Measurements from ENCODE around the gene LRRC3.

LRRC3 gene

GRCh38 chr21:44431300-44431699, 24.0 kb upstream of the LRRC3 start:
- H3K27me3 Mint-ChIP-seq, result no peaks in the 10 kb centered on the region

GRCh38 chr21:44432841-44433790, 22.2 kb upstream of the LRRC3 start:
- H3K27ac Mint-ChIP-seq, result no peak overlapping the region
- H3K4me3 Mint-ChIP-seq, result no peak overlapping the region
- H3K4me1 Mint-ChIP-seq (ENCODE audit: low read depth), result no peaks in the 10 kb centered on the region
- H3K36me3 Mint-ChIP-seq, result peaks cover 2% of the 10 kb centered on the region
- H3K27me3 Mint-ChIP-seq, result no peaks in the 10 kb centered on the region
- peaks cover 16% of the 10 kb centered on the region for H3K9me3 Mint-ChIP-seq (ENCODE audit: low read depth)

More at GRCh38 chr21:44431300-44431699, 24.0 kb upstream of the LRRC3 start:
- H3K4me3 Mint-ChIP-seq, result no peak overlapping the region
- H3K9me3 Mint-ChIP-seq (ENCODE audit: low read depth), result peaks cover 16% of the 10 kb centered on the region
- H3K27ac Mint-ChIP-seq, result no peak overlapping the region
- H3K4me1 Mint-ChIP-seq (ENCODE audit: low read depth), result no peaks in the 10 kb centered on the region
- H3K36me3 Mint-ChIP-seq, result peaks cover 2% of the 10 kb centered on the region

- H3K27ac Mint-ChIP-seq, result no peak overlapping the region
- H3K4me3 Mint-ChIP-seq, result no peak overlapping the region
- H3K9me3 Mint-ChIP-seq (ENCODE audit: low read depth), result peaks cover 16% of the 10 kb centered on the region
- H3K4me1 Mint-ChIP-seq (ENCODE audit: low read depth), result no peaks in the 10 kb centered on the region
- H3K27me3 Mint-ChIP-seq, result no peaks in the 10 kb centered on the region
- H3K36me3 Mint-ChIP-seq, result peaks cover 2% of the 10 kb centered on the region
Observed at GRCh38 chr21:44433791-44434567, 21.3 kb upstream of the LRRC3 start.

GRCh38 chr21:44434568-44434925, 20.8 kb upstream of the LRRC3 start:
- no peak overlapping the region for H3K27ac Mint-ChIP-seq
- peaks cover 2% of the 10 kb centered on the region for H3K36me3 Mint-ChIP-seq
- no peaks in the 10 kb centered on the region for H3K27me3 Mint-ChIP-seq
- H3K4me1 Mint-ChIP-seq (ENCODE audit: low read depth), result no peaks in the 10 kb centered on the region
- H3K4me3 Mint-ChIP-seq, result no peak overlapping the region
- peaks cover 16% of the 10 kb centered on the region for H3K9me3 Mint-ChIP-seq (ENCODE audit: low read depth)

- Mint-ChIP-seq H3K9me3 (ENCODE audit: low read depth) (peaks cover 10% of the 10 kb centered on the region), H3K36me3 (peaks cover 2% of the 10 kb centered on the region), H3K27ac (no peak overlapping the region), H3K4me1 (ENCODE audit: low read depth) (no peaks in the 10 kb centered on the region), H3K4me3 (no peak overlapping the region), H3K27me3 (no peaks in the 10 kb centered on the region)
Observed at GRCh38 chr21:44434936-44435635, 20.2 kb upstream of the LRRC3 start.

DNA sequence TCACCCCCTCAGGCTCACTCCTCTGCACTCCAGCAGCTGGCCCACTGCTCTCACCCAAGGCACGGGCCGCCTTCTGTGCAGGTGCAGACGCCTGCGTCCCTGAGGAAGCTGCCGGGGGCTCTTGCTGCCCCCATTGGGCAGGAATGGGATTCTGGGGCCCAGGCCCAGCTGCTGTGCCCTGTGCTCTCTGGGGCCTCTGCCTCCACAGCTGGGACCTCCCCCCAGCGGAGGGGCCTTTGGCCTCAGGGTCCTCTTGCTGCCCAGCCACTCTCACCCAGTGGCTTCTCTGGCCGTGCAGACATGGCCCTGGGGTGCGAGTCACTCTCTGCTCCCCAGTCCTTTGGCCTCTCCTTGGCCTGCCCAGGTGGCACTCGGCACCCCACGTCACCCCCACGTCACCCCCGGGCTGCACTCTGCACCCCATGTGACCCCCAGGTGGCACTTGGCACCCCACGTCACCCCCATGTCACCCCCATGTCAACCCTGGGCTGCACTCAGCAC, 19.1 kb upstream of the LRRC3 start:
- H3K27ac Mint-ChIP-seq, result no peak overlapping the region
- H3K4me3 Mint-ChIP-seq, result no peak overlapping the region
- peaks cover 4% of the 10 kb centered on the region for H3K36me3 Mint-ChIP-seq
- H3K4me1 Mint-ChIP-seq (ENCODE audit: low read depth), result no peaks in the 10 kb centered on the region
- H3K9me3 Mint-ChIP-seq (ENCODE audit: low read depth), result peaks cover 6% of the 10 kb centered on the region
- no peaks in the 10 kb centered on the region for H3K27me3 Mint-ChIP-seq

DNA sequence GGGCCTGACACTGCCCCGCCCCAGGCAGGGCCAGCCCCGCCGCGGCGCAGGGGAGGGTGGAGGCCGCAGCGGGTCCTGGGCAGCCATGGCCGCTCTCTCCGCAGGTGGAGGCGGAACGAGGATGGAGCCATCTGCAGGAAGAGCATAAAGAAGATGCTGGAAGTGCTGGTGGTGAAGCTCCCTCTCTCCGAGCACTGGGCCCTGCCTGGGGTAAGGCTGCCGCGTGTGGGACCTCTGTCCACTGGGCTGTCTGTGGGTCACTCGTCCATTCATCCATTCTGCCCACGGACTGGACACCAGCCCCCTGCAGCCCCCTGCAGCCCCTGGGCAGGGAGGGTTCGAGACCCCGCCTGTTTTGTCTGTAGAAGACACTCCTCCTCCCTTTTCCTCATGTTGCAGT, 18.4 kb upstream of the LRRC3 start:
- Mint-ChIP-seq H3K4me1 (ENCODE audit: low read depth) (no peaks in the 10 kb centered on the region), H3K36me3 (peaks cover 2% of the 10 kb centered on the region), H3K4me3 (no peak overlapping the region), H3K9me3 (ENCODE audit: low read depth) (no peaks in the 10 kb centered on the region), H3K27ac (no peak overlapping the region), H3K27me3 (no peaks in the 10 kb centered on the region)

GRCh38 chr21:44437371-44437695, 18.0 kb upstream of the LRRC3 start:
- H3K27me3 Mint-ChIP-seq, result no peaks in the 10 kb centered on the region
- peaks cover 2% of the 10 kb centered on the region for H3K36me3 Mint-ChIP-seq
- no peaks in the 10 kb centered on the region for H3K4me1 Mint-ChIP-seq (ENCODE audit: low read depth)

DNA sequence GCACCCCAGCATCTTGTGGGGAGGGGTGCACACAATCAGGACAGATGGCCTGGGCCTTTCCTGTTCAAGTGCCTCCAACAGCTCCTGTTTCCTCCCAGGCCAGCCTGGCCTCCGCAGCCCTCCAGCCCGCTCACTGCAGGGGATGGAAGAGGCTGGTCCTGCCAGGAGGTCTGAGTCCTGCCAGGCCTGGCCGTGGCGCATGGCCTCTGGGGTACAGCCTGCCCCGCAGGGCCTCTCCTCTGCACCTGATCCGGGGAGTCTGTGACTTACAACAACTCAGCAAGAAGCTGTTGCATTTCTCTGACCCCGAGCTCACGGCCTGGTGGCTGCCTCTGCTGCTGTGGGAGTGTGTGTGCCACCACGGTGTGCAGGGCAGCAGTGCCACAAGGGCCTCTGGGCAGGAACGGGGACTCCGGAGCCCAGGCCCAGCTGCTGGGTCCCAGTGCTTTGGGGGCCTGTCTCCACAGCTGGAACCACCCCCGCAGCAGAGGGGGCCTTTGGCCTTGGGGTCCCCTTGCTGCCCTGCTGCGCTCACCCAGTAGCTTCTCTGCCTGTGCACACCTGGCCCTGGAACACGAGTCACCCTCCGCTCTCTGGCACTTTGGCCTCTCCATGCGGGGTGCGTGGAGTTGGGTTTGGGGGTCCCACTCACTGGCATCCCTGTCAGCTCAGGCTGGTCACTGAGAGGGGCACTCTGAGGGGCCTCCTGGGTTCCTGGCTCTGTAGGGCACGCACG, 17.4 kb upstream of the LRRC3 start:
- H3K4me1 Mint-ChIP-seq (ENCODE audit: low read depth), result no peaks in the 10 kb centered on the region
- H3K27ac Mint-ChIP-seq, result no peak overlapping the region
- H3K9me3 Mint-ChIP-seq (ENCODE audit: low read depth), result no peaks in the 10 kb centered on the region
- no peaks in the 10 kb centered on the region for H3K27me3 Mint-ChIP-seq
- peaks cover 2% of the 10 kb centered on the region for H3K36me3 Mint-ChIP-seq
- H3K4me3 Mint-ChIP-seq, result no peak overlapping the region

More at GRCh38 chr21:44437371-44437695, 18.0 kb upstream of the LRRC3 start:
- Mint-ChIP-seq H3K9me3 (ENCODE audit: low read depth) (no peaks in the 10 kb centered on the region), H3K27ac (no peak overlapping the region), H3K4me3 (no peak overlapping the region)

DNA sequence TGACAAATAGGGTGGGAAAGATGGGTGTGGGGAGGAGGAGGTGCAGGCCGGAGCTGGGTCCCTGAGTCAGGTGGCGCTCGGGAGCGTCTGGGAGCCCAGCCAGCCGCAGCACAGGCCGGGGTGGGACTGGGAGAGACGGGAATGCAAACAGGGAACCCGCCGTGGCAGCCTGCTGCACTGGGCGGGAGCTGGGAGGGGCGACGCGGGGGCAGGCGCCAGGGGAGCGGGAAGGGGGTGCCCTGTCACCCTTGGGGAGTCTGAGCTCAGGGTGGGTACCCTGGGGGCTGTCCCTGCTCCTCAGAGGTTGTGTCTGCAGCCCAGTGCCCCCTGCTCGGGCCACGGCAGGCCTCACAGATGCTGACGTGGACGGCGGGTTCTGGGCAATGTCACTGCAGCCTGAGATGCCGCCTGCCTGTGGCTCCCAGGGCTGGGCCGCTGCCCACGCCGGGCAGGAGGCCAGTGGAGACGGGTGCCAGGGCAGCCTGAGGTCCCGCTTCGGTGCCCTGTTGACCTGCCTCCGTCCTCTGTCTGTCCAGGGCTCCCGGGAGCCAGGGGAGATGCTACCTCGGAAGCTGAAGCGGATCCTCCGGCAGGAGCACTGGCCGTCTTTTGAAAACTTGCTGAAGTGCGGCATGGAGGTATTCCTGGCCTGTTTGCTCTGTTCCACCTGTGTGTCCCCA, 16.6 kb upstream of the LRRC3 start:
- no peak overlapping the region for H3K4me3 Mint-ChIP-seq
- H3K27ac Mint-ChIP-seq, result no peak overlapping the region
- no peaks in the 10 kb centered on the region for H3K9me3 Mint-ChIP-seq (ENCODE audit: low read depth)
- no peaks in the 10 kb centered on the region for H3K27me3 Mint-ChIP-seq
- H3K36me3 Mint-ChIP-seq, result peaks cover 2% of the 10 kb centered on the region
- H3K4me1 Mint-ChIP-seq (ENCODE audit: low read depth), result no peaks in the 10 kb centered on the region

DNA sequence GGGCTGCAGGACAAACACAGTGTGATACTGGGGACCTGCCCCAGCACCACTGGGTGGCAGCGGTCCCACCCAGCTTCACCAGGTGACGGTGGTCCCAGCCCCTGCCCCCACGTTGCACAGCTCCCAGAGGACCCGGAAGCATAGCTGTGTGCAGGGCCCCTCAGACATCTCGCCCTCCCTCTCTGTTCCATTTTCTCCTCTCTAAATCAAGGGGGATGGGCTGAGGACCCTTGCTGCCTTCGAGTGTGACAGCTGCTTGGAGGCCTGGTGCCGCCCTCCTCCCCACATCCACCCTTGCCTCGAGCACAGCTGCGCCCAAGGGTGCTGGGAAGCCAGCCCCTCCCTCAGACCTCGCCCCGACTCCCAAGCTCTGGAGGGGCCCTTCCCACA, 16.1 kb upstream of the LRRC3 start:
- Mint-ChIP-seq H3K27me3 (no peaks in the 10 kb centered on the region), H3K4me1 (ENCODE audit: low read depth) (no peaks in the 10 kb centered on the region), H3K27ac (no peak overlapping the region), H3K9me3 (ENCODE audit: low read depth) (no peaks in the 10 kb centered on the region), H3K4me3 (no peak overlapping the region), H3K36me3 (peaks cover 2% of the 10 kb centered on the region)

DNA sequence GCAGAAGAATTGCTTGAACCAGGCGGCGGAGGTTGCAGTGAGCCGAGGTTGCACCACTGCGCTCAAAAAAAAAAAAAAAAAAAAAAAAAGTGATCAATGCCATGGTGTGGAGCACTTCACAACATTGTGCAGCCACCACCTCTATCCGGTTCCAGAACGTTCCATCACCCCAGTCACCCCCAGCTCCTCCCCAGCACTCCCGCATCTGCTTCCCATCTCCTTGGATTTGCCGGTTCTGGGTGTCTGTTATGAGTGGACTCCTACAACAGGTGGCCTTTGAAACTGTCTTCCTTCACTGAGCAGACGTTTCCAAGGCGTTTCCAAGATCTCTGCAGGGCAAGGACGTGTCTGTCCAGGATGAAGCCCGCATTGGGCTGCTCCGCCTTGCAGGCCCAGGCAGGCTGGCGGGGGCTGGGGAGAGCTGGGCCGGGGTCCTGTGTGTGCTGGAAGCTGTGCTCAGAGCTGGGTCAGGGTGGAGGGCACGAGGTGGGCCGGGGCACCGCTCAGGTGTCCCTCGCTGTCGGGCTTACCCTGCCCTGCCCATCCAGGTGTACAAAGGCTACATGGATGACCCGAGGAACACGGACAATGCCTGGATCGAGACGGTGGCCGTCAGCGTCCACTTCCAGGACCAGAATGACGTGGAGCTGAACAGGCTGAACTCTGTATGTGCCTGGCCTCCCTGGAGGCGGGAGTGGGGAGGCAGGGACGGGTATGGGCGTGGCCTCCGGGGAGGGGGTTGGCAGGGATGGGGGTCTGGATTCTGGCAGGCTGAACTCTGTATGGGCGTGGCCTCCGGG, 14.9 kb upstream of the LRRC3 start:
- Mint-ChIP-seq H3K27ac (no peak overlapping the region), H3K27me3 (peaks cover 3% of the 10 kb centered on the region), H3K4me1 (ENCODE audit: low read depth) (no peaks in the 10 kb centered on the region), H3K9me3 (ENCODE audit: low read depth) (no peaks in the 10 kb centered on the region), H3K36me3 (peaks cover 2% of the 10 kb centered on the region), H3K4me3 (no peak overlapping the region)

- Mint-ChIP-seq H3K27me3 (peaks cover 3% of the 10 kb centered on the region), H3K27ac (no peak overlapping the region), H3K9me3 (ENCODE audit: low read depth) (no peaks in the 10 kb centered on the region), H3K36me3 (peaks cover 2% of the 10 kb centered on the region), H3K4me3 (no peak overlapping the region), H3K4me1 (ENCODE audit: low read depth) (no peaks in the 10 kb centered on the region)
Observed at GRCh38 chr21:44441041-44441400, 14.3 kb upstream of the LRRC3 start.

All from activated naive CD8-positive, alpha-beta T cell (primary cell).